Esophagus muscularis mucosa (tissue), 4 donors: ENCODE measurements around the gene PABPC4L. TPM values are rescaled to one million over a fixed set of nuclear protein-coding genes. Genes with fewer than 3 reads are reported as not detected.

ENCODE experiments used
- DNase-seq: peaks from one replicate; pipeline ENCODE4 v3.0.0-alpha.2; 2017; ENCODE audit errors: extremely low spot score
- H3K27ac ChIP-seq, 4 donors: fragments of 200-600 bp; sonication (generic); replicated peaks in 1 of 4; 1 replicate in 3 of 4; 2 replicates in 1 of 4; pipeline ENCODE4 v1.5.1; 2016 to 2019; ENCODE audit warnings: mild to moderate bottlenecking in 1 of 4
- H3K27me3 ChIP-seq, 4 donors: fragments of 200-600 bp; sonication (generic); one replicate each; pipeline versions ENCODE4 v1.5.1 to v1.6.0; 2016 to 2019
- H3K36me3 ChIP-seq, 4 donors: fragments of 200-600 bp; sonication (generic); one replicate each; pipeline ENCODE4 v1.5.1; 2016 to 2019
- H3K4me1 ChIP-seq, 4 donors: fragments of 200-600 bp; sonication (generic); one replicate each; pipeline ENCODE4 v1.5.1; 2016 to 2019
- H3K4me3 ChIP-seq, 4 donors: fragments of 200-600 bp; sonication (generic); 1 replicate in 2 of 4; 2 replicates in 2 of 4; pipeline ENCODE4 v1.5.1; 2016 to 2019; ENCODE audit warnings: mild to moderate bottlenecking in 4 of 4, moderate library complexity in 1 of 4
- H3K9me3 ChIP-seq, 4 donors: fragments of 200-600 bp; sonication (generic); 1 replicate in 3 of 4; 2 replicates in 1 of 4; pipeline ENCODE4 v1.5.1; 2016 to 2019
- CTCF ChIP-seq, 3 experiments: fragments of 200-600 bp in 2 of 3; fragments of 450-650 bp in 1 of 3; sonication (generic) in 2 of 3; IDR thresholded peaks; one replicate each; pipeline ENCODE4 v1.5.1; 2017 to 2019; ENCODE audit warnings: antibody characterized with exemption in 3 of 3, mild to moderate bottlenecking in 2 of 3, moderate library complexity in 1 of 3
- EP300 ChIP-seq: sonication (generic); formaldehyde crosslinking; IDR thresholded peaks from one replicate; pipeline ENCODE4 v1.6.1; 2017; ENCODE audit warnings: antibody characterized with exemption
- POLR2A ChIP-seq: fragments of 450-650 bp; IDR thresholded peaks from one replicate; pipeline ENCODE4 v1.6.1; 2017; ENCODE audit warnings: antibody characterized with exemption, moderate library complexity, mild to moderate bottlenecking, low read depth
- POLR2AphosphoS5 ChIP-seq, 2 donors: sonication (generic); formaldehyde crosslinking; IDR thresholded peaks; one replicate each; pipeline ENCODE4 v1.6.1; 2017; ENCODE audit warnings: antibody characterized with exemption in 2 of 2
- intact Hi-C: fragments of 100-400 bp; cut with DNase I; formaldehyde crosslinking; loops from one replicate; pipeline ENCODE4 v1.15.1; 2023
- total RNA-seq, 4 donors: library from RNA; depleted of rRNA; stranded (reverse); fragments of >200 nt; gene quantifications; one replicate each; pipeline versions ENCODE4 v1.1.0 to v1.2.1, GENCODE V29; 2016

PABPC4L gene
- total RNA-seq, 4 donors from 2014 or later = 1.2 to 1.7 (median 1.4) TPM

GRCh38 chr4:134147941-134148340 is 53.6 kb downstream of the PABPC4L start:
- TF ChIP-seq POLR2A = no peak
- TF ChIP-seq POLR2AphosphoS5 (IDR thresholded peaks at IDR 0.05) = no peak
- no peak for TF ChIP-seq EP300
- TF ChIP-seq CTCF (IDR thresholded peaks at IDR 0.05) = no peak
- H3K9me3 ChIP-seq = no peaks in the 10 kb centered on the region

More at GRCh38 chr4:134147941-134148340, 53.6 kb downstream of the PABPC4L start:
- Histone ChIP-seq H3K27me3 (no peaks in the 10 kb centered on the region), H3K4me3 (no peak overlapping the region), H3K36me3 (no peaks in the 10 kb centered on the region), H3K27ac (no peak overlapping the region), H3K4me1 (no peaks in the 10 kb centered on the region)
- intact Hi-C loops = no loop called here
- DNase-seq = no peak
